Tibial nerve (tissue), 4 donors: ENCODE results near the gene MARCHF10. TPM values are rescaled to one million over a fixed set of nuclear protein-coding genes. Genes with fewer than 3 reads are reported as not detected.

Experiments
- DNase-seq, 2 donors: peaks; one replicate each; pipeline ENCODE4 v3.0.0-alpha.2; 2019; ENCODE audit warnings: low spot score in 2 of 2
- H3K27ac ChIP-seq, 4 donors: fragments of 200-600 bp; sonication (generic) in 3 of 4; one replicate each; pipeline ENCODE4 v1.5.1; 2017 to 2019; ENCODE audit warnings: mild to moderate bottlenecking in 1 of 4
- H3K27me3 ChIP-seq, 2 donors: fragments of 200-600 bp; sonication (generic) in 1 of 2; one replicate each; pipeline versions ENCODE4 v1.5.1 to v1.6.0; 2017 to 2019
- H3K36me3 ChIP-seq, 3 donors: fragments of 200-600 bp; sonication (generic); one replicate each; pipeline ENCODE4 v1.5.1; 2018 to 2019
- H3K4me1 ChIP-seq, 4 donors: fragments of 200-600 bp; sonication (generic) in 3 of 4; one replicate each; pipeline ENCODE4 v1.5.1; 2017 to 2019
- H3K4me3 ChIP-seq, 4 donors: fragments of 200-600 bp; sonication (generic) in 3 of 4; one replicate each; pipeline ENCODE4 v1.5.1; 2017 to 2019; ENCODE audit warnings: mild to moderate bottlenecking in 1 of 4, moderate library complexity in 1 of 4
- H3K9me3 ChIP-seq, 4 donors: fragments of 200-600 bp; sonication (generic) in 3 of 4; one replicate each; pipeline ENCODE4 v1.5.1; 2017 to 2019
- EP300 ChIP-seq, 2 donors: sonication (generic); formaldehyde crosslinking; IDR thresholded peaks; one replicate each; pipeline ENCODE4 v1.6.1; 2017; ENCODE audit warnings: antibody characterized with exemption in 2 of 2, mild to moderate bottlenecking in 1 of 2
- POLR2A ChIP-seq, 2 donors: fragments of 450-650 bp; IDR thresholded peaks; one replicate each; pipeline ENCODE4 v1.6.1; 2017; ENCODE audit warnings: antibody characterized with exemption in 2 of 2, mild to moderate bottlenecking in 2 of 2, moderate library complexity in 2 of 2
- WGBS, 2 donors: methylation state at CpG; one replicate each; pipeline ENCODE4 v1.1.5; 2018; 5-methylcytosine and 5-hydroxymethylcytosine counted together
- total RNA-seq, 4 donors: library from RNA; depleted of rRNA; stranded (reverse); fragments of >200 nt; gene quantifications; one replicate each; pipeline ENCODE4 v1.1.0, GENCODE V29; 2016
- TF ChIP-seq, protein P1 (sequence below), 5 experiments: fragments of 200-600 bp in 3 of 5; fragments of 450-650 bp in 2 of 5; sonication (generic) in 3 of 5; IDR thresholded peaks; one replicate each; pipeline ENCODE4 v1.5.1; 2016 to 2019; ENCODE audit warnings: antibody characterized with exemption in 5 of 5, mild to moderate bottlenecking in 3 of 5, moderate library complexity in 2 of 5

The MARCHF10 gene
- total RNA-seq, 4 donors from 2014 or later, result 1.8 to 11.7 (median 3.6) TPM

DNA sequence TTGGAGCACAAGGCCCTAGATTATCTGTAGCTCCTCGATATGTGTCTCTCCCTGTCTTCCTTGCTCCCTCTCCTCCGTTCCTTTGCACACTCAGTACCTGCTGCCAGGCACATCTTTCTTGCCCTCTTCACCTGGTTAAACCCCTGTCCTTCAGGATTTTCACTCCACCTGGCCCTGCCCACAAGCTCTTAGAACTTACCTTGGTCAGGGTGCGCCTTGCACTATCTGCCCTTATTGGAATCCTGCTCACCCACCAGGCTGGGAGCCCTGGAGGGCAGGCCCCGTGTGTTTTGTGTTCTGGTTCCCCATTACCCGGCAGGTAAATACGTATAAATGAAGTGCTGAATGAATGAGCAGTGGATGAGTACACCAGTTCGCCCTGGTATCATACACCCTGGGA, 54.6 kb downstream of the MARCHF10 start:
- TF ChIP-seq EP300 (IDR thresholded peaks at IDR 0.05) (no peak), POLR2A (IDR thresholded peaks at IDR 0.05) (no peak)
- TF ChIP-seq, protein P1, sequence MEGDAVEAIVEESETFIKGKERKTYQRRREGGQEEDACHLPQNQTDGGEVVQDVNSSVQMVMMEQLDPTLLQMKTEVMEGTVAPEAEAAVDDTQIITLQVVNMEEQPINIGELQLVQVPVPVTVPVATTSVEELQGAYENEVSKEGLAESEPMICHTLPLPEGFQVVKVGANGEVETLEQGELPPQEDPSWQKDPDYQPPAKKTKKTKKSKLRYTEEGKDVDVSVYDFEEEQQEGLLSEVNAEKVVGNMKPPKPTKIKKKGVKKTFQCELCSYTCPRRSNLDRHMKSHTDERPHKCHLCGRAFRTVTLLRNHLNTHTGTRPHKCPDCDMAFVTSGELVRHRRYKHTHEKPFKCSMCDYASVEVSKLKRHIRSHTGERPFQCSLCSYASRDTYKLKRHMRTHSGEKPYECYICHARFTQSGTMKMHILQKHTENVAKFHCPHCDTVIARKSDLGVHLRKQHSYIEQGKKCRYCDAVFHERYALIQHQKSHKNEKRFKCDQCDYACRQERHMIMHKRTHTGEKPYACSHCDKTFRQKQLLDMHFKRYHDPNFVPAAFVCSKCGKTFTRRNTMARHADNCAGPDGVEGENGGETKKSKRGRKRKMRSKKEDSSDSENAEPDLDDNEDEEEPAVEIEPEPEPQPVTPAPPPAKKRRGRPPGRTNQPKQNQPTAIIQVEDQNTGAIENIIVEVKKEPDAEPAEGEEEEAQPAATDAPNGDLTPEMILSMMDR (IDR thresholded peaks at IDR 0.05), result no peak
- H3K4me3 ChIP-seq, result no peak overlapping the region
- no peaks in the 10 kb centered on the region for H3K9me3 ChIP-seq
- H3K27ac ChIP-seq, result no peak overlapping the region
- no peak for DNase-seq
- no peaks in the 10 kb centered on the region for H3K36me3 ChIP-seq
- H3K27me3 ChIP-seq, result no peaks in the 10 kb centered on the region
- no peaks in the 10 kb centered on the region for H3K4me1 ChIP-seq
- WGBS, 2 donors, result 93% methylated on average over 7 of the region's 7 CpGs

DNA sequence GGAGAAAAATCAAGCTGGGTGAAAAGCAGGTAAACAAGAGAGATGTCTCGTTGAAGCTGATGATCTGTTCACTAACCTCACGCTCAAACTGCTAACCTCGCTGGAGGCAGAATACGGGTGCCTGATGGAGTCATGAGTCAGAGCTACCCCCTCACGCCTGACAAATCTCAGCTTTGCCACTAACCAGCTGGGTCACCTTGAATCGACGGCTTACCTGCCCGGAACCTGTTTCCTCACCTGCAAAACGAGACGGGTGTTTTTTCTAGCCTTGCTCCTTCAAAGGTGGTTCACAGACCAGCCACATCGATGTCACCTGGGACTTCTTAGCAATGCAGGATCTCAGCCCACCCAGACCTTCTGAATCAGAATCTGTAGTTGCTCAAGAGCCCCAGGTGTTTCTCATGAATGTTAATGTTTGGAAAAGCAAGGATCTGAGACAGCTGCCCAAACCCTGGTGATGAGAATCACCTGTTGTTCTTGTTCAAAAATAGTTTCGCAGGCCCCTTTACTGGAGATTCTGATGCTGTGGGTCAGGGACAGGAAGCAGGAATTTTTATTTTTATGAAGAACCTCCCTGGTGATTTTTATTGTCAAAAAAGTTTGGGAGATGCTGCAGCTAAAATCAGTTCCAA, 56.9 kb downstream of the MARCHF10 start:
- no peak overlapping the region for H3K4me3 ChIP-seq
- H3K27ac ChIP-seq, result no peak overlapping the region
- H3K4me1 ChIP-seq, result no peaks in the 10 kb centered on the region
- 71 to 81% methylated on average over 12 of the region's 12 CpGs for WGBS, 2 donors
- H3K9me3 ChIP-seq, result no peaks in the 10 kb centered on the region
- DNase-seq, result no peak
- TF ChIP-seq EP300 (IDR thresholded peaks at IDR 0.05) (no peak), POLR2A (IDR thresholded peaks at IDR 0.05) (no peak)
- TF ChIP-seq, protein P1 (IDR thresholded peaks at IDR 0.05), result no peak
- no peaks in the 10 kb centered on the region for H3K36me3 ChIP-seq
- no peaks in the 10 kb centered on the region for H3K27me3 ChIP-seq

DNA sequence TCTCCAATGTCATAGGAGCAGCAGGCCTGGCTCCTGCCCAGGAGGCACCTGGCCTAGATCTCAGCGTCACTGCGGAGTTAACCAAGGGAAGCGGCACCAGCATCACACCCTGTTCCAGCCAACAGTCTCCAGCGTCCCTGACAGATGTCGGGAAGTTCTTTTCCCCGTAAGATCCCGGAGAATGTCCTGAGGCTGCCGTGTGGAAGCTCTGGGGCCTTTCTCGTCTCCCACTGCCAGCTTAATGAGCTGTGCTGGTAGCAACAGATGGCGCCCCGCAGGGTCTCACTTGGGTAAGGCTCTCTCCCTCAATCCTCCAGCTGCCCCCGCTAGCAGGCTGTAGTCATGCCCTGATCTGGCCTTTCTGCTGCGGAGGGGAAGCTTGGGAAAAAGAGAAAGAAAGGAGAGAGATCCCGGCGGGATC, 57.5 kb downstream of the MARCHF10 start:
- H3K27ac ChIP-seq, result no peak overlapping the region
- H3K4me1 ChIP-seq, result no peaks in the 10 kb centered on the region
- 55% methylated on average over 15 of the region's 15 CpGs for WGBS, 2 donors
- no peak for DNase-seq
- no peak for TF ChIP-seq POLR2A (IDR thresholded peaks at IDR 0.05)
- no peak for TF ChIP-seq EP300 (IDR thresholded peaks at IDR 0.05)
- TF ChIP-seq, protein P1 (IDR thresholded peaks at IDR 0.05), result no peak
- H3K9me3 ChIP-seq, result no peaks in the 10 kb centered on the region
- H3K27me3 ChIP-seq, result no peaks in the 10 kb centered on the region
- no peak overlapping the region for H3K4me3 ChIP-seq
- no peaks in the 10 kb centered on the region for H3K36me3 ChIP-seq

DNA sequence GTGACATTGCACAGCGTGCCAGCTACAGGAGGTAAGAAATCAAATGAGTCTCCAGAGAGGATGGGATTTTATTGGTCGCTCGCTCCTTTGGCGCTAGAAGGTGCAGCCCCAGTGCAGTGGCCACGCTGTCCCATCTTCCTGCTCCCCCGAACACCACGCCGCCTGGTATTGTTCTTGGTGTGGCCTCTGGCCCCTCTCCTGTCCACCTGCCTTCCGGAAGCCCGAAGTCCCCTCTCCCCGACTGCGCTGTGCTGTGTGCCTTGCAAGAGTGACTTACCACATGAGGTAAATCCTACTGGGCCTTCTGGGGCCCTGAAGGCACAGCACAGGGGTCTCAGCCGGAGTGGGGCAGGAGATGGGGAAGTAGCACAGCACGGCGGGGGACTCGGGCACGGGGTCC, 58.2 kb downstream of the MARCHF10 start:
- Histone ChIP-seq H3K36me3 (no peaks in the 10 kb centered on the region), H3K9me3 (no peaks in the 10 kb centered on the region), H3K27ac (no peak overlapping the region), H3K4me1 (no peaks in the 10 kb centered on the region), H3K27me3 (no peaks in the 10 kb centered on the region), H3K4me3 (no peak overlapping the region)
- DNase-seq, result no peak
- WGBS, 2 donors, result 92 to 93% methylated on average over 17 of the region's 17 CpGs
- TF ChIP-seq EP300 (IDR thresholded peaks at IDR 0.05) (no peak), POLR2A (IDR thresholded peaks at IDR 0.05) (no peak)
- TF ChIP-seq, protein P1 (IDR thresholded peaks at IDR 0.05), result no peak

DNA sequence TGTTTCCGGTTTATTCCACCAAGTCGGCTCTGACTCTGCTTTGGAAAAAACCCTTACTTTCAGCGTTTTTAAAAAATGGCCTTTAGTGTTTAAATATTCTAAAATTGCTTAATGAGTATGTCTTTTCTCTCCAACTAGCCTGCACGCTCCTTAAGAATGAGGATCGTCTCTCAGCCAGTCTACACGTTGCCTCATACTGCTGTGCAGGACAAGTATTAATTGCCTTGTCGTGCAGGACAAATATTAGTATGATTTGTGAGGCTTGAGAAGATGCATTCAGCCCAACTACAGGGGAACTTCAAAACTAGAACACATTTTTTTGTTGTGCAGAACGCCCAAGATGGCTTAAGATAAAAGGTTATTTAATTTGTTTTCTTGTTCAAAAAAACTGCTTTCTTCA, 61.2 kb downstream of the MARCHF10 start:
- Histone ChIP-seq H3K9me3 (no peaks in the 10 kb centered on the region), H3K27me3 (no peaks in the 10 kb centered on the region), H3K4me1 (no peaks in the 10 kb centered on the region), H3K27ac (no peak overlapping the region), H3K4me3 (no peak overlapping the region), H3K36me3 (no peaks in the 10 kb centered on the region)
- WGBS, 2 donors, result 59 to 65% methylated on average over 8 of the region's 8 CpGs
- TF ChIP-seq POLR2A (IDR thresholded peaks at IDR 0.05) (no peak), EP300 (IDR thresholded peaks at IDR 0.05) (no peak)
- TF ChIP-seq, protein P1 (IDR thresholded peaks at IDR 0.05), result no peak
- no peak for DNase-seq
